Hepatocyte (in vitro differentiated cells): ENCODE measurements around the gene SNAP25. TPM values are rescaled to one million over a fixed set of nuclear protein-coding genes. Genes with fewer than 3 reads are reported as not detected.

Experiments used
- DNase-seq: peaks from one replicate; pipeline ENCODE4 v3.0.0-alpha.2; 2016; ENCODE audit warnings: low spot score
- H2AFZ ChIP-seq: fragments of 200-600 bp; sonication (generic); 2 replicates; pipeline ENCODE4 v1.6.0; 2016; ENCODE audit warnings: antibody characterized with exemption, mild to moderate bottlenecking
- H3K27ac ChIP-seq: fragments of 200-600 bp; sonication (generic); 2 replicates; pipeline ENCODE4 v1.5.1; 2016; ENCODE audit warnings: mild to moderate bottlenecking
- H3K27me3 ChIP-seq: fragments of 200-600 bp; sonication (generic); 2 replicates; pipeline ENCODE4 v1.6.1; 2016
- H3K36me3 ChIP-seq: fragments of 200-600 bp; sonication (generic); replicated peaks from 2 replicates; pipeline ENCODE4 v1.5.1; 2016; ENCODE audit warnings: low read depth; ENCODE audit not compliant: insufficient read depth
- H3K4me1 ChIP-seq: fragments of 200-600 bp; sonication (generic); 2 replicates; pipeline ENCODE4 v1.5.1; 2016; ENCODE audit warnings: mild to moderate bottlenecking, moderate library complexity; ENCODE audit not compliant: insufficient read depth
- H3K4me2 ChIP-seq: fragments of 200-600 bp; sonication (generic); 2 replicates; pipeline ENCODE4 v1.6.0; 2016
- H3K4me3 ChIP-seq: fragments of 200-600 bp; sonication (generic); 2 replicates; pipeline ENCODE4 v1.5.1; 2016; ENCODE audit warnings: mild to moderate bottlenecking
- H3K79me2 ChIP-seq: fragments of 200-600 bp; sonication (generic); 2 replicates; pipeline ENCODE4 v1.6.0; 2017; ENCODE audit warnings: mild to moderate bottlenecking
- H3K9me2 ChIP-seq: fragments of 200-600 bp; sonication (generic); replicated peaks from 2 replicates; pipeline ENCODE4 v1.6.0; 2017; ENCODE audit warnings: mild to moderate bottlenecking; ENCODE audit not compliant: insufficient read depth
- H3K9me3 ChIP-seq: fragments of 200-600 bp; sonication (generic); 2 replicates; pipeline ENCODE4 v1.5.1; 2016; ENCODE audit warnings: low read depth, mild to moderate bottlenecking
- H4K20me1 ChIP-seq: fragments of 200-600 bp; sonication (generic); 2 replicates; pipeline ENCODE4 v1.6.0; 2016; ENCODE audit warnings: mild to moderate bottlenecking; ENCODE audit not compliant: insufficient read depth, poor library complexity, severe bottlenecking
- CTCF ChIP-seq: fragments of 200-600 bp; sonication (generic); IDR thresholded peaks from 2 replicates; pipeline ENCODE4 v1.5.1; 2016; ENCODE audit warnings: antibody characterized with exemption, mild to moderate bottlenecking; ENCODE audit not compliant: poor library complexity
- EZH2 ChIP-seq: fragments of 200-600 bp; sonication (generic); IDR thresholded peaks from 2 replicates; pipeline ENCODE4 v1.6.1; 2016; ENCODE audit warnings: antibody characterized with exemption, mild to moderate bottlenecking, borderline replicate concordance
- EZH2phosphoT487 ChIP-seq: fragments of 200-600 bp; sonication (generic); IDR thresholded peaks from one replicate; pipeline ENCODE4 v1.6.1; 2018; ENCODE audit warnings: antibody characterized with exemption, mild to moderate bottlenecking, low read depth, moderate library complexity; ENCODE audit not compliant: unreplicated experiment, severe bottlenecking
- WGBS: methylation state at CpG from one replicate; pipeline ENCODE4 v1.1.6; 2016; ENCODE audit warnings: low lambda C conversion rate; ENCODE audit errors: missing lambda C conversion rate; 5-methylcytosine and 5-hydroxymethylcytosine counted together
- polyA plus RNA-seq: library from polyadenylated mRNA; unstranded; fragments of >200 nt; fragmentation: Nextera tagmentation; extraction: Ambion mirVana; gene quantifications from 2 replicates; pipeline ENCODE4 v1.2.1, GENCODE V29; 2016
- total RNA-seq: library from RNA; depleted of rRNA; stranded (reverse); fragments of >200 nt; gene quantifications from 2 replicates; pipeline ENCODE4 v1.2.3, GENCODE V29; 2014

SNAP25 gene
- total and polyA plus RNA-seq, 2 experiments from 2014 or later = 3.7 to 5.2 TPM

- WGBS = 80% methylated on average over 2 of the region's 2 CpGs
- no peak overlapping the region for H2AFZ ChIP-seq
- H3K4me2 ChIP-seq = no peak overlapping the region
- no peaks in the 10 kb centered on the region for H3K4me1 ChIP-seq
- no peaks in the 10 kb centered on the region for H3K9me3 ChIP-seq
- H4K20me1 ChIP-seq = no peaks in the 10 kb centered on the region
- no peak for TF ChIP-seq EZH2
- no peak for TF ChIP-seq EZH2phosphoT487
- no peak for TF ChIP-seq CTCF
- no peaks in the 10 kb centered on the region for H3K9me2 ChIP-seq
- H3K36me3 ChIP-seq = no peaks in the 10 kb centered on the region
- H3K27me3 ChIP-seq = no peaks in the 10 kb centered on the region
- H3K4me3 ChIP-seq = no peak overlapping the region
- peak; percentile 30 for DNase-seq
- H3K79me2 ChIP-seq = no peaks in the 10 kb centered on the region
- H3K27ac ChIP-seq = no peak overlapping the region
Observed at GRCh38 chr20:10228330-10228729, 9.7 kb downstream of the SNAP25 start.

GRCh38 chr20:10231290-10231689, 12.7 kb downstream of the SNAP25 start:
- Histone ChIP-seq H3K4me1 (no peaks in the 10 kb centered on the region), H3K27me3 (no peaks in the 10 kb centered on the region), H4K20me1 (no peaks in the 10 kb centered on the region), H3K27ac (no peak overlapping the region), H2AFZ (no peak overlapping the region), H3K9me3 (no peaks in the 10 kb centered on the region), H3K36me3 (no peaks in the 10 kb centered on the region), H3K9me2 (no peaks in the 10 kb centered on the region), H3K79me2 (no peaks in the 10 kb centered on the region), H3K4me2 (no peak overlapping the region), H3K4me3 (no peak overlapping the region)
- TF ChIP-seq EZH2phosphoT487 (no peak), EZH2 (no peak), CTCF (no peak)
- DNase-seq = no peak

GRCh38 chr20:10236540-10237533, 18.2 kb downstream of the SNAP25 start:
- Histone ChIP-seq H3K36me3 (no peaks in the 10 kb centered on the region), H3K79me2 (no peaks in the 10 kb centered on the region), H3K27me3 (no peaks in the 10 kb centered on the region), H2AFZ (no peak overlapping the region), H3K9me3 (no peaks in the 10 kb centered on the region), H3K4me3 (no peak overlapping the region), H3K27ac (no peak overlapping the region), H3K9me2 (no peaks in the 10 kb centered on the region), H3K4me2 (no peak overlapping the region), H4K20me1 (no peaks in the 10 kb centered on the region), H3K4me1 (no peaks in the 10 kb centered on the region)
- DNase-seq = peak; percentile 30
- no peak for TF ChIP-seq CTCF
- no peak for TF ChIP-seq EZH2phosphoT487
- TF ChIP-seq EZH2 = no peak
- 65% methylated on average over 10 of the region's 10 CpGs for WGBS
